Tibial nerve (tissue), 4 donors: ENCODE measurements around the gene CYP27C1. TPM values are rescaled to one million over a fixed set of nuclear protein-coding genes. Genes with fewer than 3 reads are reported as not detected.

ENCODE experiments used
- DNase-seq, 2 donors: peaks; one replicate each; pipeline ENCODE4 v3.0.0-alpha.2; 2019; ENCODE audit warnings: low spot score in 2 of 2
- H3K27ac ChIP-seq, 4 donors: fragments of 200-600 bp; sonication (generic) in 3 of 4; one replicate each; pipeline ENCODE4 v1.5.1; 2017 to 2019; ENCODE audit warnings: mild to moderate bottlenecking in 1 of 4
- H3K27me3 ChIP-seq, 2 donors: fragments of 200-600 bp; sonication (generic) in 1 of 2; one replicate each; pipeline versions ENCODE4 v1.5.1 to v1.6.0; 2017 to 2019
- H3K36me3 ChIP-seq, 3 donors: fragments of 200-600 bp; sonication (generic); one replicate each; pipeline ENCODE4 v1.5.1; 2018 to 2019
- H3K4me1 ChIP-seq, 4 donors: fragments of 200-600 bp; sonication (generic) in 3 of 4; one replicate each; pipeline ENCODE4 v1.5.1; 2017 to 2019
- H3K4me3 ChIP-seq, 4 donors: fragments of 200-600 bp; sonication (generic) in 3 of 4; one replicate each; pipeline ENCODE4 v1.5.1; 2017 to 2019; ENCODE audit warnings: mild to moderate bottlenecking in 1 of 4, moderate library complexity in 1 of 4
- H3K9me3 ChIP-seq, 4 donors: fragments of 200-600 bp; sonication (generic) in 3 of 4; one replicate each; pipeline ENCODE4 v1.5.1; 2017 to 2019
- EP300 ChIP-seq, 2 donors: sonication (generic); formaldehyde crosslinking; IDR thresholded peaks; one replicate each; pipeline ENCODE4 v1.6.1; 2017; ENCODE audit warnings: antibody characterized with exemption in 2 of 2, mild to moderate bottlenecking in 1 of 2
- POLR2A ChIP-seq, 2 donors: fragments of 450-650 bp; IDR thresholded peaks; one replicate each; pipeline ENCODE4 v1.6.1; 2017; ENCODE audit warnings: antibody characterized with exemption in 2 of 2, mild to moderate bottlenecking in 2 of 2, moderate library complexity in 2 of 2
- WGBS, 2 donors: methylation state at CpG; one replicate each; pipeline ENCODE4 v1.1.5; 2018; 5-methylcytosine and 5-hydroxymethylcytosine counted together
- total RNA-seq, 4 donors: library from RNA; depleted of rRNA; stranded (reverse); fragments of >200 nt; gene quantifications; one replicate each; pipeline ENCODE4 v1.1.0, GENCODE V29; 2016
- TF ChIP-seq, protein P1 (sequence below), 5 experiments: fragments of 200-600 bp in 3 of 5; fragments of 450-650 bp in 2 of 5; sonication (generic) in 3 of 5; IDR thresholded peaks; one replicate each; pipeline ENCODE4 v1.5.1; 2016 to 2019; ENCODE audit warnings: antibody characterized with exemption in 5 of 5, mild to moderate bottlenecking in 3 of 5, moderate library complexity in 2 of 5

CYP27C1 gene
- total RNA-seq, 4 donors from 2014 or later = 0.42 to 1.2 (median 0.73) TPM

DNA sequence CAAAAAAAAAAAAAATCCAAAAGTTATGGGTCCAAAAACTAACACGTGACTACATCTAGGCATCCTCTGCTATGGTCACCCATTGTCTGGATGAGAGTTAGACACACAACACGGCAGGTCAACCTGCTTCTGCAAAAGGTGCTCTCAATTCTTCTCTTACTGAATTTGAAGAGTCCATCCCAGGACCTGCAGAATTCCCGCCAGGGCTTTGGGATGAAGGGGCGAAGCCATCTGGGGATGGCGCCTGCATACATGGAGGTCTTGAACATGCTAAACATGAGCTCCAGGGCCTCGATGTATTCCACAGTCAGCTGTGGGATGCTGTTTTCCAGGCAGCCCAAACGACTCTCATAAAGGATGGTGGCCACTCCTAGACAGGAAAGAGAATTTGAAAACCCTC is 19.1 kb downstream of the CYP27C1 start:
- Histone ChIP-seq H3K27ac (no peak overlapping the region), H3K4me1 (no peaks in the 10 kb centered on the region), H3K36me3 (no peaks in the 10 kb centered on the region), H3K4me3 (no peak overlapping the region), H3K9me3 (peaks cover 0 to 5% (median 0%) of the 10 kb centered on the region in 4 donors), H3K27me3 (no peaks in the 10 kb centered on the region)
- DNase-seq = no peak
- WGBS, 2 donors = 88 to 90% methylated on average over 7 of the region's 7 CpGs
- TF ChIP-seq, protein P1, sequence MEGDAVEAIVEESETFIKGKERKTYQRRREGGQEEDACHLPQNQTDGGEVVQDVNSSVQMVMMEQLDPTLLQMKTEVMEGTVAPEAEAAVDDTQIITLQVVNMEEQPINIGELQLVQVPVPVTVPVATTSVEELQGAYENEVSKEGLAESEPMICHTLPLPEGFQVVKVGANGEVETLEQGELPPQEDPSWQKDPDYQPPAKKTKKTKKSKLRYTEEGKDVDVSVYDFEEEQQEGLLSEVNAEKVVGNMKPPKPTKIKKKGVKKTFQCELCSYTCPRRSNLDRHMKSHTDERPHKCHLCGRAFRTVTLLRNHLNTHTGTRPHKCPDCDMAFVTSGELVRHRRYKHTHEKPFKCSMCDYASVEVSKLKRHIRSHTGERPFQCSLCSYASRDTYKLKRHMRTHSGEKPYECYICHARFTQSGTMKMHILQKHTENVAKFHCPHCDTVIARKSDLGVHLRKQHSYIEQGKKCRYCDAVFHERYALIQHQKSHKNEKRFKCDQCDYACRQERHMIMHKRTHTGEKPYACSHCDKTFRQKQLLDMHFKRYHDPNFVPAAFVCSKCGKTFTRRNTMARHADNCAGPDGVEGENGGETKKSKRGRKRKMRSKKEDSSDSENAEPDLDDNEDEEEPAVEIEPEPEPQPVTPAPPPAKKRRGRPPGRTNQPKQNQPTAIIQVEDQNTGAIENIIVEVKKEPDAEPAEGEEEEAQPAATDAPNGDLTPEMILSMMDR (IDR thresholded peaks at IDR 0.05) = no peak
- TF ChIP-seq EP300 (IDR thresholded peaks at IDR 0.05) = no peak
- no peak for TF ChIP-seq POLR2A (IDR thresholded peaks at IDR 0.05)

DNA sequence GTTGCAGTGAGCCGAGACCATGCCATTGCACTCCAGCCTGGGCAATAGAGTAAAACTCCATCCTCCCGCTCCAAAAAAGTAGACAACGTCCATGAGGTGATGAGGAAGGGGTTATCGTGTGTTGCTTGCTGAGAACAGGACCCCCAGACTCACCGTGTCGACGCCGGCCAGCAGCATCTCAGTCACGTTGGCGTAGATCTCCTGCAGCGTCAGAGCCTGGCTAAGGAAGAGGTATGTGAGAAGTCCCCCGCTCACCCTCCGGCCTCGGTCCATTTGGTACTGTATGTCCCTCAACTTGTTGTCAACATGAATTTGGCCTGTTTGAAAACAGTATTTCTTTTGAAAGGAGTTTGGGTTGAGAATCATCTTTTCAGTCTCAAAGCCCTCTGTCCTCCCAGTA is 20.9 kb downstream of the CYP27C1 start:
- no peak overlapping the region for H3K27ac ChIP-seq
- 87 to 88% methylated on average over 14 of the region's 14 CpGs for WGBS, 2 donors
- no peak for TF ChIP-seq EP300 (IDR thresholded peaks at IDR 0.05)
- TF ChIP-seq, protein P1 (IDR thresholded peaks at IDR 0.05) = no peak
- no peak for TF ChIP-seq POLR2A (IDR thresholded peaks at IDR 0.05)
- H3K4me1 ChIP-seq = peaks cover 0 to 4% (median 1%) of the 10 kb centered on the region in 4 donors
- H3K9me3 ChIP-seq = peaks cover 0 to 5% (median 0%) of the 10 kb centered on the region in 4 donors
- no peaks in the 10 kb centered on the region for H3K27me3 ChIP-seq
- no peak for DNase-seq
- no peak overlapping the region for H3K4me3 ChIP-seq
- no peaks in the 10 kb centered on the region for H3K36me3 ChIP-seq

DNA sequence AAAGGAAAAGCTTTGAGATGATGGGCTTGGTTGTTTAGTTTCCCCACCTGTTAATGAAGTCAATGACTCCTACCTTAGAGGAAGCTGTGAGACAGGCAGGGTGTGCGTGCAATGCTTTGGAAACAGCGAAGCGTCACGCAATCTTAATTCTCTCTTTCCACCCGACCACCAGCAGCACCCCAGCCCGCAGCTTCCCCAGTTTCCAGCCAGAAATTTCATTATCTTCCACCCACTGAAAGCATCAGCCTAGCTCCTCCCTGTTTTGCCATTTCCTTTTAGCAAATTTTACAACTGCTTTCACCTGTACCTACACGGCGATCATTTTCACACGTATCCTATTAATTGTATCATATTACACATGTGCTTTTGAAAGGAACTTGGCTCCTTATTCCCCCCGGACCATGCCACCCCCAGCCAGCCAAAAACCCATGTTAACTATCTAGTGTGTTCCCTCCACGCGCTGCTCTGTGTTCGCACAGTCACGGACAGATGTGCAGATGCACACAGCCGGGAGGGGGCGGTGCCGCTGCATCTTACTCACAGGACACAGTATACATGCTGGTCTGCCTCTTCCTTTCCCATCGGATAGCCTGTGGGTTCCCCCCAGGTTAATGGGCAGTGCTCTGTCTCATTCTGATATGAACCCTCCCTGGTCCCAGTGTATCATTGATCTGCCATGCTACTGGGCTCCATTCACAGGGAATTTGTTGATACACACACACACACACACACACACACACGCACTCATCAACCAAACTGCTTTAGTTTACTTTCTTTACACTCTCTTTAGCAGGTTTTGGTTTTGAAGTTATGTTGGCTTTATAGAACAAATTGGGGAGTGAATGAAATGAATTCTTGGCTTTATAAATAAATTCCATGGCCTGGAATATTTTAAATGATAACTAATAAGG is 22.4 kb downstream of the CYP27C1 start:
- H3K27me3 ChIP-seq = no peaks in the 10 kb centered on the region
- TF ChIP-seq POLR2A (IDR thresholded peaks at IDR 0.05) = no peak
- TF ChIP-seq, protein P1 (IDR thresholded peaks at IDR 0.05) = peak; percentile 28 to 43 (median 33)
- WGBS, 2 donors = 65 to 71% methylated on average over 19 of the region's 19 CpGs
- DNase-seq = peak in 1 of 2 donors; percentile 41
- H3K27ac ChIP-seq = no peak overlapping the region
- H3K9me3 ChIP-seq = peaks cover 0 to 5% (median 0%) of the 10 kb centered on the region in 4 donors
- no peak overlapping the region for H3K4me3 ChIP-seq
- H3K4me1 ChIP-seq = peaks cover 0 to 16% (median 4%) of the 10 kb centered on the region in 4 donors
- H3K36me3 ChIP-seq = no peaks in the 10 kb centered on the region

DNA sequence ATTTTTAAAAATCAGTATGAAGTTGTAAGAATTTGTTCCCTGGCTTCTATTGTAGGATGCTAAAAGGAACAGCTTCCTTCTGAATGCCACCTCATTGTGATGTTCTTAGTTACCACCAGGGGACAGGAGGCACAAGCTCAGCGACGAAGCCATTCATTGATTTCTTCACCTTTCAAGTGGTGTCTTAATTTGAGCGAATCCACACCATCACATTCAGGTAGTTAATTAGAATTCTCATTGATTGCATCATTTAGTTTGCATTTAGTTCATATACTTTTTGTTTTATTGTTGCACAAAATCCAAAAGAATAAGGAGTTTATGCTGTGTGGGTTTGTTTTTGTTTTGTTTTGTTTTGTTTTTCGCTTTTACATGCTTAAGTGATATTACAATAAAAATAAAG is 23.1 kb downstream of the CYP27C1 start:
- peaks cover 0 to 5% (median 0%) of the 10 kb centered on the region in 4 donors for H3K9me3 ChIP-seq
- no peak overlapping the region for H3K27ac ChIP-seq
- 87 to 88% methylated on average over 4 of the region's 4 CpGs for WGBS, 2 donors
- H3K27me3 ChIP-seq = no peaks in the 10 kb centered on the region
- H3K36me3 ChIP-seq = no peaks in the 10 kb centered on the region
- DNase-seq = no peak
- H3K4me1 ChIP-seq = peaks cover 0 to 16% (median 4%) of the 10 kb centered on the region in 4 donors
- H3K4me3 ChIP-seq = no peak overlapping the region
- TF ChIP-seq POLR2A (IDR thresholded peaks at IDR 0.05) = no peak
- TF ChIP-seq, protein P1 (IDR thresholded peaks at IDR 0.05) = no peak
- TF ChIP-seq EP300 (IDR thresholded peaks at IDR 0.05) = no peak

DNA sequence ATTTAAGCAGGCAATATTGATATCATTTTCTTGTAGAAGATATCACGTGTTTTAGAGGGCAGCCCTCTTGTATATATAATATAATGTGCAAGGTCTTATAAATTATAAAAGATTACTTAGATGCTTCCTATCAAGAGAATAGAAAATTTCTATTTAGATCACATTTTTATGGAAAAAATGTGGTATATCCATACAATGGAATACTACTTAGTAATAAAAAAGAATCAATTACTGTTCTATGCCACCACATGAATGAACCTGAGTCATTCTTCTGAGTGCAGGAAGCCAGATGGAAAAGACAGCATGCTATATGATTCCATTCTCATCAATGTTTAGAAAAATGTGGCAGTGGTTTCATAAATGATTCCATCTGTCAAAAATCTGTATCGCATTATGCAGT is 23.6 kb downstream of the CYP27C1 start:
- no peaks in the 10 kb centered on the region for H3K27me3 ChIP-seq
- H3K9me3 ChIP-seq = peaks cover 0 to 5% (median 0%) of the 10 kb centered on the region in 4 donors
- no peak for DNase-seq
- no peak for TF ChIP-seq EP300 (IDR thresholded peaks at IDR 0.05)
- TF ChIP-seq POLR2A (IDR thresholded peaks at IDR 0.05) = no peak
- TF ChIP-seq, protein P1 (IDR thresholded peaks at IDR 0.05) = no peak
- no peak overlapping the region for H3K27ac ChIP-seq
- H3K4me1 ChIP-seq = peaks cover 0 to 16% (median 4%) of the 10 kb centered on the region in 4 donors
- no peaks in the 10 kb centered on the region for H3K36me3 ChIP-seq
- WGBS, 2 donors = 96 to 97% methylated on average over 2 of the region's 2 CpGs
- no peak overlapping the region for H3K4me3 ChIP-seq
